ENCODE measurements around the gene PRDM16.

PRDM16 gene

DNA sequence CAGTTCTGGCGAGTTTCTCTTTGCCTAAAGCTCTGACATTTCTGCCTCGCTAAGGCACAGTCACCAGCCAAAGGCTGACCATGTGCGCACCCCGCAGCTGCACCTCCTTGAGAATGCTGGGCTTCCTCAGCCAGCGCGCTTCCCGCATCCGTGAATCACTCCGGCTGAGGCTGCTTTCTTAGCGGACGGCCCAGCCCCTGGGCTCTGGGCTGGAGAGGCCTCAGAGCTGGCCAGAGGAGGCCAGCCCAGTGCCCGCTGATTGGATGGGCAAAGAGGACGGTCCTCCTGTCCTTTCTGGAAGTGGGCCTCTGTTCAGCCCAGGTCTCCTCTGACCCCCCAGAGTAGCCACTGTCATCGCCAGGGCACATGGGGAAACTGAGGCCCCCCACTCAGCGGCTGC is 56.1 kb downstream of the PRDM16 start:
- DNase-seq (ENCODE audit: low read depth) = no peak
- TF ChIP-seq, protein P1, sequence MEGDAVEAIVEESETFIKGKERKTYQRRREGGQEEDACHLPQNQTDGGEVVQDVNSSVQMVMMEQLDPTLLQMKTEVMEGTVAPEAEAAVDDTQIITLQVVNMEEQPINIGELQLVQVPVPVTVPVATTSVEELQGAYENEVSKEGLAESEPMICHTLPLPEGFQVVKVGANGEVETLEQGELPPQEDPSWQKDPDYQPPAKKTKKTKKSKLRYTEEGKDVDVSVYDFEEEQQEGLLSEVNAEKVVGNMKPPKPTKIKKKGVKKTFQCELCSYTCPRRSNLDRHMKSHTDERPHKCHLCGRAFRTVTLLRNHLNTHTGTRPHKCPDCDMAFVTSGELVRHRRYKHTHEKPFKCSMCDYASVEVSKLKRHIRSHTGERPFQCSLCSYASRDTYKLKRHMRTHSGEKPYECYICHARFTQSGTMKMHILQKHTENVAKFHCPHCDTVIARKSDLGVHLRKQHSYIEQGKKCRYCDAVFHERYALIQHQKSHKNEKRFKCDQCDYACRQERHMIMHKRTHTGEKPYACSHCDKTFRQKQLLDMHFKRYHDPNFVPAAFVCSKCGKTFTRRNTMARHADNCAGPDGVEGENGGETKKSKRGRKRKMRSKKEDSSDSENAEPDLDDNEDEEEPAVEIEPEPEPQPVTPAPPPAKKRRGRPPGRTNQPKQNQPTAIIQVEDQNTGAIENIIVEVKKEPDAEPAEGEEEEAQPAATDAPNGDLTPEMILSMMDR (IDR thresholded peaks at IDR 0.05; ENCODE audit: low read depth, low read length, missing control alignments) = no peak

DNA sequence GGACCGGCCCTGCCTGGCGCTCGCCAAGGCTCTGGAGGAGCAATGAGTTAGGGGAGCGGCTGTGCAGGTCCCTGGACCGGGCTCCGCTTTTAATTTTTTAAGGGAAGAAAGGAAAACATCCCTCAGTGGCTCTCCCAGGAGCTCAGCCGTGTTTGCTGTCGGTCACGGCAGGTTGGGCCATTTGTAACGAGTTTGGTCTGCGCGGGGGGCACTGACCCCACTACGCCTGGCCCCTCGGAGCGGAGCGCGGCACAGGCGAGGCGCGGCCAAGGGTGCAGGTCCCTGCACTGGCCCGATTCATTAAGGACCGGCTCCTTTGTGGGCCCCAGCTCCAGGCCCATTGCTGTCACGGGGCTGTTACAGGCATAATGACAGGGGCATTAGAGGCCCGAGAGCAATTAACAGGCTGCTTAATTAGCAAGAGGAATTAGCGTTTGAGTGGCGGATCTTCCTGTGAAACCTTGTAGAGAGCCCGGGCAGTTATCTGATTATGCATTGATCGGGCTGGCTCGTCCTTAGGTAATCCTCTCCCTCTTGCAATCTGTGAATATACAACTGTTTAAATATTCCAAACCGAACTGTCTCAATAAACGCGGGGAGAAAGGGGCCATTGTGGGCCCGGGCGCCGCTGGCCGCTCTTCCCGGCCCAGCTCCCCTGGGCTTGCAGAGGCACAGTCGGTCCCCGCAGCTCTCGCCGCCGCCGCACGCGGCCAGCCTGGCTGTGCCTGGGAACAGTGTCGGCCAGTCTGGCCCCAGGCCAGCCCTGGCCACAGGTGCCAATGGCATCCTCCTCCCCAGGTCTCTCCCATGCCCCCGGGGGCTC is 56.8 kb downstream of the PRDM16 start:
- H3K4me3 ChIP-seq (ENCODE audit: low read depth, low read length) = no peak overlapping the region
- TF ChIP-seq, protein P1 (IDR thresholded peaks at IDR 0.05; ENCODE audit: low read depth, low read length, missing control alignments) = no peak
- DNase-seq (ENCODE audit: low read depth) = no peak

More for the DNA sequence above, 56.1 kb downstream of the PRDM16 start:
- H3K4me3 ChIP-seq (ENCODE audit: low read depth, low read length) = no peak overlapping the region

- TF ChIP-seq, protein P1 (IDR thresholded peaks at IDR 0.05; ENCODE audit: low read depth, low read length, missing control alignments) = no peak
- DNase-seq (ENCODE audit: low read depth) = no peak
- H3K4me3 ChIP-seq (ENCODE audit: low read depth, low read length) = no peak overlapping the region
These were observed 58.0 kb downstream of the PRDM16 start for GRCh38 chr1:3126756-3127678.

DNA sequence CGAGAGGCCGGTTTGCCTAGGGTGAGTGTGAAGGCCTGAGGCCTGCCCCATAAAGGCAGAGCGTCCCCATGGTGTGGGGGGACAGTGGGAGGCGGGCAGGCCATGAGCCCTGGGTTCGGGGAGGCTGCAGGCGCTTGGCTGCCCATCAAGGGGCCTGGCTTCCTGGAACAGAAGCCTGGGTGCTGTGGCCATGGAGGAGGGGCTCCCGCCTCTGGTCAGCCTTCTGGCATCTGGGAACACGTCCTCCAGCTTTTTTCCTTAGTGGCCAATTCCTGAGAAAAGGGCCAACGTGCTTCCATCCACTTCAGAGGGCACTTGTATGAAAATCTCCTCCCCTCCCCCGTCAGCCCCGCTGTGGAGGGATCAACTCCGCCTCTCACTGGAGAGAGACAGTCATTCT is 58.7 kb downstream of the PRDM16 start:
- no peak for DNase-seq (ENCODE audit: low read depth)
- TF ChIP-seq, protein P1 (IDR thresholded peaks at IDR 0.05; ENCODE audit: low read depth, low read length, missing control alignments) = no peak
- H3K4me3 ChIP-seq (ENCODE audit: low read depth, low read length) = no peak overlapping the region

DNA sequence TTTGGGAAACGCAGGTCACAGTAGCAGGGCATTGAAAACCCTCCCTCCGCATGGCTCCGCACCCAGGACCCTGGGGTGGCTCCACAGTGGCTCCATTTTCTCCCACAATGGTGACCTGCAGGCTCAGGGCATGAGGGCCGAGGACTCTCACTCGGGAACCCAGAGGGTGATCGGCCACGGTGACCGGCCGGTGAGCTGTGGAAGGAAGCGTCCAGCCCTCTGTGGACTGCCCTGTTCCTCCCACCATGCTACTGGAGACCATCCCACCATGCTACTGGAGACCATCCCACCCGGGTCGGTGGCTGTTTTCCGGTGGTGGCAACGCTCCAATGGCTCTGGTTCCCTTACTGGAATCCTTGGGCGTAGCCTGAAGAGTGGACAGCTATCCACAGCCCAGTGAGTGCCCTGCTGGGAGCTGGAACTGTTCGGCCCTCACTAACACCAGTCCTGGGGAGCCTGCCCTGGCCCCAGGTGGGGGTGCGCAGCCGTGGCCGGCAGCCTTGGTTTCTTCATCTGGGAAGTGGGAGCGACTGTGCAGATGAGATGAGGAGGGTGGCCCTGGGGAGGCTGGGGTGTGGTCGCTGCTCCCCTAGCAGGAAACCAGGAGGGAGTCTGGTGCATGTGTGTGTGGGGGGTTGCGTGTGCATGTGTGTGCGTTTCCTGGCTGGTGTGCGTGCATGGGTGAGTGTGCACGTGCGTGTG is 59.6 kb downstream of the PRDM16 start:
- no peak overlapping the region for H3K4me3 ChIP-seq (ENCODE audit: low read depth, low read length)
- TF ChIP-seq, protein P1 (IDR thresholded peaks at IDR 0.05; ENCODE audit: low read depth, low read length, missing control alignments) = no peak
- DNase-seq (ENCODE audit: low read depth) = no peak

GRCh38 chr1:3129133-3129490 is 60.1 kb downstream of the PRDM16 start:
- no peak overlapping the region for H3K4me3 ChIP-seq (ENCODE audit: low read depth, low read length)
- DNase-seq (ENCODE audit: low read depth) = no peak
- TF ChIP-seq, protein P1 (IDR thresholded peaks at IDR 0.05; ENCODE audit: low read depth, low read length, missing control alignments) = no peak
